HepG2 (cell line): ENCODE results near the gene PPM1M. TPM values are rescaled to one million over a fixed set of nuclear protein-coding genes. Genes with fewer than 3 reads are reported as not detected.

Source experiments
- BRD4 ChIP-seq: sonication (generic); formaldehyde crosslinking; IDR thresholded peaks from 2 replicates; pipeline ENCODE4 v1.4.0; 2020; ENCODE audit warnings: missing genetic modification reagents
- KDM3A ChIP-seq: IDR thresholded peaks from 2 replicates; pipeline ENCODE4 v1.6.1; 2018; ENCODE audit warnings: low read depth, missing compliant biosample characterization
- KDM4B ChIP-seq: sonication (generic); formaldehyde crosslinking; IDR thresholded peaks from 2 replicates; pipeline ENCODE4 v1.4.0; 2020; ENCODE audit warnings: missing genetic modification reagents
- PRPF4 ChIP-seq: fragments of 200-400 bp; formaldehyde crosslinking; IDR thresholded peaks from 2 replicates; pipeline ENCODE4 v1.6.1; 2016; ENCODE audit warnings: low read length, low read depth; ENCODE audit not compliant: poor library complexity, severe bottlenecking
- RBFOX2 ChIP-seq: fragments of 200-400 bp; formaldehyde crosslinking; IDR thresholded peaks from 2 replicates; pipeline ENCODE4 v1.6.1; 2017; ENCODE audit warnings: low read depth, mild to moderate bottlenecking, low read length
- ZBTB3 ChIP-seq: sonication (generic); formaldehyde crosslinking; IDR thresholded peaks from 2 replicates; pipeline ENCODE4 v1.4.0; 2020; ENCODE audit warnings: low read depth, mild to moderate bottlenecking, moderate library complexity, missing genetic modification reagents, borderline replicate concordance
- ZNF367 ChIP-seq: sonication (generic); formaldehyde crosslinking; IDR thresholded peaks from 2 replicates; pipeline ENCODE4 v1.4.0; 2020; ENCODE audit warnings: missing genetic modification reagents, borderline replicate concordance
- ZNF446 ChIP-seq: sonication (generic); formaldehyde crosslinking; IDR thresholded peaks from 2 replicates; pipeline ENCODE4 v1.5.0; 2020; ENCODE audit warnings: mild to moderate bottlenecking, missing genetic modification reagents
- ZNF543 ChIP-seq: sonication (generic); formaldehyde crosslinking; IDR thresholded peaks from 2 replicates; pipeline ENCODE4 v1.4.0; 2020; ENCODE audit warnings: mild to moderate bottlenecking, missing genetic modification reagents
- ZNF674 ChIP-seq: sonication (generic); formaldehyde crosslinking; IDR thresholded peaks from 2 replicates; pipeline ENCODE4 v1.5.0; 2020; ENCODE audit warnings: low read depth, mild to moderate bottlenecking, missing genetic modification reagents
- ZSCAN21 ChIP-seq: sonication (generic); formaldehyde crosslinking; IDR thresholded peaks from 2 replicates; pipeline ENCODE4 v1.8.0; 2022; ENCODE audit warnings: mild to moderate bottlenecking, missing genetic modification reagents, moderate library complexity, borderline replicate concordance
- ZSCAN31 ChIP-seq: sonication (generic); formaldehyde crosslinking; IDR thresholded peaks from 2 replicates; pipeline ENCODE4 v1.5.0; 2020; ENCODE audit warnings: low read depth, mild to moderate bottlenecking, missing genetic modification reagents
- polyA plus RNA-seq, 8 experiments: library from polyadenylated mRNA; depleted of rRNA in 3 of 8; stranded (reverse) in 7 of 8; unstranded in 1 of 8; fragments of >200 nt; fragmentation: Illumina TruSeq in 4 of 8; extraction: Trizol in 4 of 8; gene quantifications; 2 replicates each; pipeline versions ENCODE4 v1.2.1 to v1.2.3, GENCODE V29; 2011 to 2016; ENCODE audit warnings: low read depth in 4 of 8, missing spikeins in 1 of 8, mixed read lengths in 1 of 8; ENCODE audit not compliant: insufficient read depth in 1 of 8
- total RNA-seq, 5 experiments: library from RNA; depleted of rRNA; stranded (reverse); fragments of >200 nt; fragmentation: Illumina TruSeq; extraction: Trizol; gene quantifications; 2 replicates each; pipeline ENCODE4 v1.2.3, GENCODE V29; 2016; ENCODE audit warnings: low read depth in 1 of 5
- TF ChIP-seq, protein P1 (sequence below): sonication (generic); formaldehyde crosslinking; IDR thresholded peaks from 2 replicates; pipeline ENCODE4 v1.4.0; 2020; ENCODE audit warnings: missing genetic modification reagents, mild to moderate bottlenecking, borderline replicate concordance
- TF ChIP-seq, protein P2 (sequence below): IDR thresholded peaks from 2 replicates; pipeline ENCODE4 v1.6.1; 2016; ENCODE audit warnings: missing compliant biosample characterization, missing genetic modification reagents, borderline replicate concordance
- TF ChIP-seq, protein P3 (sequence below): IDR thresholded peaks from 2 replicates; pipeline ENCODE4 v1.6.1; 2016; ENCODE audit warnings: low read depth, control low read depth
- TF ChIP-seq, protein P4 (sequence below): sonication (generic); formaldehyde crosslinking; IDR thresholded peaks from 2 replicates; pipeline ENCODE4; 2020; ENCODE audit warnings: missing genetic modification reagents, mild to moderate bottlenecking, borderline replicate concordance
- TF ChIP-seq, protein P5 (sequence below), 2 experiments: sonication (generic) in 1 of 2; formaldehyde crosslinking in 1 of 2; IDR thresholded peaks; 2 replicates each; pipeline versions ENCODE4 v1.4.0 to v1.6.1; 2016 to 2020; ENCODE audit warnings: borderline replicate concordance in 1 of 2, low read depth in 1 of 2, mild to moderate bottlenecking in 1 of 2, missing genetic modification reagents in 1 of 2

PPM1M gene
- total and polyA plus RNA-seq, 2 of the 13 experiments (the other 11 are each of a cell fraction or from before 2014, with no cell fraction given) = 2.5 to 5.9 TPM

DNA sequence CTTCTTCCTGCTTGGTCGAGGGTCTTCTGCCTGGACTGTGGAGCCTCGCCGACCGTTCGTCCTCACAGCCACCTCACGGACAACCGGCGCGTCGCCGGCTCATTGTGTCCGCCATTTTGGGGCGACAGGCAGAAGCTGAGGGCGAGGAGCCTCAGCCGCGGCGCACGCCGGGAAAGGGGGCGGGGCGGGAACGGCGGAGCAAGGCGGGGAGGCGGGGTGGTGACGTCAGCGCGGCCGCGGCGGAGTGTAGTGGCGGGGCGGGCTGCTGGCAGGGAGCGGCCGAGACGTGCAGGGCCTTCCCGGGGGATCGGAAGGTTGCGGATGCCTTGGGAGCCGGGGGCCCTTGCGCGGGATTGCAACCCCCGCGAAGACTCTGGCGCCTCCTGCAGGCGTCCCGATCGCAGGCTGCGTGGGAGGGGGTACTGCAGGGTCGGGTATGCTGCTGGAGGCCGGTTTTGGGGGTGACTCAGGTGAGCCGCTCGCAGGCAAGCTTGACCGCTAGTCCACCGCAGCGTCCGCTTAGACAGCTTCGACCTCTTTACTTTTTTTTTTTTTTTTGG, 33.0 kb downstream of the PPM1M start, which contains the start of gene WDR82 (continued):
- TF ChIP-seq ZSCAN31 (0 out of 2 replicates have a peak, but pooled peaks have one; percentile 10), ZSCAN21 (peak; percentile 47; the same call in 1 of the 2 replicates), RBFOX2 (peak; percentile 89), KDM4B (CRISPR knock-in tag) (no peak), KDM3A (CRISPR knock-in tag) (peak; percentile 41; the same call in 1 of the 2 replicates), ZNF446 (CRISPR knock-in tag) (no peak), ZNF367 (CRISPR knock-in tag) (no peak), ZNF543 (CRISPR knock-in tag) (0 out of 2 replicates have a peak, but pooled peaks have one; percentile 38), ZNF674 (CRISPR knock-in tag) (0 out of 2 replicates have a peak, but pooled peaks have one; percentile 62), BRD4 (CRISPR knock-in tag) (peak; percentile 84; the same call in 1 of the 2 replicates), ZBTB3 (CRISPR knock-in tag) (no peak), PRPF4 (no peak)
- TF ChIP-seq, protein P1, sequence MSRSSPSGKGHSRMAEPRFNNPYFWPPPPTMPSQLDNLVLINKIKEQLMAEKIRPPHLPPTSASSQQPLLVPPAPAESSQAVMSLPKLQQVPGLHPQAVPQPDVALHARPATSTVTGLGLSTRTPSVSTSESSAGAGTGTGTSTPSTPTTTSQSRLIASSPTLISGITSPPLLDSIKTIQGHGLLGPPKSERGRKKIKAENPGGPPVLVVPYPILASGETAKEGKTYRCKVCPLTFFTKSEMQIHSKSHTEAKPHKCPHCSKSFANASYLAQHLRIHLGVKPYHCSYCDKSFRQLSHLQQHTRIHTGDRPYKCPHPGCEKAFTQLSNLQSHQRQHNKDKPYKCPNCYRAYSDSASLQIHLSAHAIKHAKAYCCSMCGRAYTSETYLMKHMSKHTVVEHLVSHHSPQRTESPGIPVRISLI (CRISPR knock-in tag) = peak; percentile 62; the same call in 1 of the 2 replicates
- TF ChIP-seq, protein P2, sequence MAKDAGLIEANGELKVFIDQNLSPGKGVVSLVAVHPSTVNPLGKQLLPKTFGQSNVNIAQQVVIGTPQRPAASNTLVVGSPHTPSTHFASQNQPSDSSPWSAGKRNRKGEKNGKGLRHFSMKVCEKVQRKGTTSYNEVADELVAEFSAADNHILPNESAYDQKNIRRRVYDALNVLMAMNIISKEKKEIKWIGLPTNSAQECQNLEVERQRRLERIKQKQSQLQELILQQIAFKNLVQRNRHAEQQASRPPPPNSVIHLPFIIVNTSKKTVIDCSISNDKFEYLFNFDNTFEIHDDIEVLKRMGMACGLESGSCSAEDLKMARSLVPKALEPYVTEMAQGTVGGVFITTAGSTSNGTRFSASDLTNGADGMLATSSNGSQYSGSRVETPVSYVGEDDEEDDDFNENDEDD (CRISPR knock-in tag) = peak; percentile 32; the same call in 1 of the 2 replicates
- TF ChIP-seq, protein P3, sequence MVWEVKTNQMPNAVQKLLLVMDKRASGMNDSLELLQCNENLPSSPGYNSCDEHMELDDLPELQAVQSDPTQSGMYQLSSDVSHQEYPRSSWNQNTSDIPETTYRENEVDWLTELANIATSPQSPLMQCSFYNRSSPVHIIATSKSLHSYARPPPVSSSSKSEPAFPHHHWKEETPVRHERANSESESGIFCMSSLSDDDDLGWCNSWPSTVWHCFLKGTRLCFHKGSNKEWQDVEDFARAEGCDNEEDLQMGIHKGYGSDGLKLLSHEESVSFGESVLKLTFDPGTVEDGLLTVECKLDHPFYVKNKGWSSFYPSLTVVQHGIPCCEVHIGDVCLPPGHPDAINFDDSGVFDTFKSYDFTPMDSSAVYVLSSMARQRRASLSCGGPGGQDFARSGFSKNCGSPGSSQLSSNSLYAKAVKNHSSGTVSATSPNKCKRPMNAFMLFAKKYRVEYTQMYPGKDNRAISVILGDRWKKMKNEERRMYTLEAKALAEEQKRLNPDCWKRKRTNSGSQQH (CRISPR knock-in tag) = peak; percentile 58; the same call in 1 of the 2 replicates
- TF ChIP-seq, protein P4, sequence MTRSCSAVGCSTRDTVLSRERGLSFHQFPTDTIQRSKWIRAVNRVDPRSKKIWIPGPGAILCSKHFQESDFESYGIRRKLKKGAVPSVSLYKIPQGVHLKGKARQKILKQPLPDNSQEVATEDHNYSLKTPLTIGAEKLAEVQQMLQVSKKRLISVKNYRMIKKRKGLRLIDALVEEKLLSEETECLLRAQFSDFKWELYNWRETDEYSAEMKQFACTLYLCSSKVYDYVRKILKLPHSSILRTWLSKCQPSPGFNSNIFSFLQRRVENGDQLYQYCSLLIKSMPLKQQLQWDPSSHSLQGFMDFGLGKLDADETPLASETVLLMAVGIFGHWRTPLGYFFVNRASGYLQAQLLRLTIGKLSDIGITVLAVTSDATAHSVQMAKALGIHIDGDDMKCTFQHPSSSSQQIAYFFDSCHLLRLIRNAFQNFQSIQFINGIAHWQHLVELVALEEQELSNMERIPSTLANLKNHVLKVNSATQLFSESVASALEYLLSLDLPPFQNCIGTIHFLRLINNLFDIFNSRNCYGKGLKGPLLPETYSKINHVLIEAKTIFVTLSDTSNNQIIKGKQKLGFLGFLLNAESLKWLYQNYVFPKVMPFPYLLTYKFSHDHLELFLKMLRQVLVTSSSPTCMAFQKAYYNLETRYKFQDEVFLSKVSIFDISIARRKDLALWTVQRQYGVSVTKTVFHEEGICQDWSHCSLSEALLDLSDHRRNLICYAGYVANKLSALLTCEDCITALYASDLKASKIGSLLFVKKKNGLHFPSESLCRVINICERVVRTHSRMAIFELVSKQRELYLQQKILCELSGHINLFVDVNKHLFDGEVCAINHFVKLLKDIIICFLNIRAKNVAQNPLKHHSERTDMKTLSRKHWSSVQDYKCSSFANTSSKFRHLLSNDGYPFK (CRISPR knock-in tag) = peak; percentile 100
- TF ChIP-seq, protein P5, sequence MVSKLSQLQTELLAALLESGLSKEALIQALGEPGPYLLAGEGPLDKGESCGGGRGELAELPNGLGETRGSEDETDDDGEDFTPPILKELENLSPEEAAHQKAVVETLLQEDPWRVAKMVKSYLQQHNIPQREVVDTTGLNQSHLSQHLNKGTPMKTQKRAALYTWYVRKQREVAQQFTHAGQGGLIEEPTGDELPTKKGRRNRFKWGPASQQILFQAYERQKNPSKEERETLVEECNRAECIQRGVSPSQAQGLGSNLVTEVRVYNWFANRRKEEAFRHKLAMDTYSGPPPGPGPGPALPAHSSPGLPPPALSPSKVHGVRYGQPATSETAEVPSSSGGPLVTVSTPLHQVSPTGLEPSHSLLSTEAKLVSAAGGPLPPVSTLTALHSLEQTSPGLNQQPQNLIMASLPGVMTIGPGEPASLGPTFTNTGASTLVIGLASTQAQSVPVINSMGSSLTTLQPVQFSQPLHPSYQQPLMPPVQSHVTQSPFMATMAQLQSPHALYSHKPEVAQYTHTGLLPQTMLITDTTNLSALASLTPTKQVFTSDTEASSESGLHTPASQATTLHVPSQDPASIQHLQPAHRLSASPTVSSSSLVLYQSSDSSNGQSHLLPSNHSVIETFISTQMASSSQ (IDR thresholded peaks at IDR 0.05; ENCODE audit: low read depth) = no peak
- TF ChIP-seq, protein P5 (CRISPR knock-in tag; IDR thresholded peaks at IDR 0.05; ENCODE audit: borderline replicate concordance) = peak; percentile 28; the same call in 1 of the 2 replicates
